ENCODE measurements around the gene ITIH3. TPM values are rescaled to one million over a fixed set of nuclear protein-coding genes. Genes with fewer than 3 reads are reported as not detected.
A peak's percentile ranks its signal among the peaks of the same experiment; 100 is the strongest.

Gene ITIH3
- total RNA-seq, 6 donors from 2014 or later, result 2.1 to 13.5 (median 7.0) TPM

GRCh38 chr3:52763466-52763865, 31.1 kb upstream of the ITIH3 start:
- no peak for ATAC-seq (ENCODE audit: low FRiP score in 2 of 2)
- Histone ChIP-seq H3K36me3 (peaks cover 5 to 93% (median 55%) of the 10 kb centered on the region in 4 donors), H3K9me3 (no peaks in the 10 kb centered on the region), H3K4me3 (no peak overlapping the region), H3K27me3 (no peaks in the 10 kb centered on the region), H3K4me1 (no peaks in the 10 kb centered on the region), H3K27ac (peak overlapping the region in 1 of 4 donors; percentile 35)
- 72 to 84% methylated on average over 2 of the region's 2 CpGs for WGBS, 2 donors
- DNase-seq, result no peak
- TF ChIP-seq, protein P1, sequence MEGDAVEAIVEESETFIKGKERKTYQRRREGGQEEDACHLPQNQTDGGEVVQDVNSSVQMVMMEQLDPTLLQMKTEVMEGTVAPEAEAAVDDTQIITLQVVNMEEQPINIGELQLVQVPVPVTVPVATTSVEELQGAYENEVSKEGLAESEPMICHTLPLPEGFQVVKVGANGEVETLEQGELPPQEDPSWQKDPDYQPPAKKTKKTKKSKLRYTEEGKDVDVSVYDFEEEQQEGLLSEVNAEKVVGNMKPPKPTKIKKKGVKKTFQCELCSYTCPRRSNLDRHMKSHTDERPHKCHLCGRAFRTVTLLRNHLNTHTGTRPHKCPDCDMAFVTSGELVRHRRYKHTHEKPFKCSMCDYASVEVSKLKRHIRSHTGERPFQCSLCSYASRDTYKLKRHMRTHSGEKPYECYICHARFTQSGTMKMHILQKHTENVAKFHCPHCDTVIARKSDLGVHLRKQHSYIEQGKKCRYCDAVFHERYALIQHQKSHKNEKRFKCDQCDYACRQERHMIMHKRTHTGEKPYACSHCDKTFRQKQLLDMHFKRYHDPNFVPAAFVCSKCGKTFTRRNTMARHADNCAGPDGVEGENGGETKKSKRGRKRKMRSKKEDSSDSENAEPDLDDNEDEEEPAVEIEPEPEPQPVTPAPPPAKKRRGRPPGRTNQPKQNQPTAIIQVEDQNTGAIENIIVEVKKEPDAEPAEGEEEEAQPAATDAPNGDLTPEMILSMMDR (IDR thresholded peaks at IDR 0.05), result no peak
- TF ChIP-seq POLR2AphosphoS5 (IDR thresholded peaks at IDR 0.05) (no peak), POLR2A (IDR thresholded peaks at IDR 0.05) (no peak), EP300 (IDR thresholded peaks at IDR 0.05) (no peak)

- Histone ChIP-seq H3K27me3 (no peaks in the 10 kb centered on the region), H3K27ac (peak overlapping the region in 3 of 4 donors; percentile 74 to 85 (median 82)), H3K4me1 (peaks cover 12 to 23% (median 17%) of the 10 kb centered on the region in 4 donors), H3K36me3 (peaks cover 0 to 31% (median 11%) of the 10 kb centered on the region in 4 donors), H3K9me3 (no peaks in the 10 kb centered on the region), H3K4me3 (peak overlapping the region; percentile 77 to 94 (median 88))
- ATAC-seq (ENCODE audit: low FRiP score in 2 of 2), result no peak
- no peak for TF ChIP-seq POLR2A (IDR thresholded peaks at IDR 0.05)
- TF ChIP-seq, protein P1 (IDR thresholded peaks at IDR 0.05), result no peak
- no peak for TF ChIP-seq POLR2AphosphoS5 (IDR thresholded peaks at IDR 0.05)
- TF ChIP-seq EP300 (IDR thresholded peaks at IDR 0.05), result no peak
- 20 to 26% methylated on average over 13 of the region's 13 CpGs for WGBS, 2 donors
- no peak for DNase-seq
These were observed 24.7 kb upstream of the ITIH3 start for GRCh38 chr3:52769786-52770455.

DNA sequence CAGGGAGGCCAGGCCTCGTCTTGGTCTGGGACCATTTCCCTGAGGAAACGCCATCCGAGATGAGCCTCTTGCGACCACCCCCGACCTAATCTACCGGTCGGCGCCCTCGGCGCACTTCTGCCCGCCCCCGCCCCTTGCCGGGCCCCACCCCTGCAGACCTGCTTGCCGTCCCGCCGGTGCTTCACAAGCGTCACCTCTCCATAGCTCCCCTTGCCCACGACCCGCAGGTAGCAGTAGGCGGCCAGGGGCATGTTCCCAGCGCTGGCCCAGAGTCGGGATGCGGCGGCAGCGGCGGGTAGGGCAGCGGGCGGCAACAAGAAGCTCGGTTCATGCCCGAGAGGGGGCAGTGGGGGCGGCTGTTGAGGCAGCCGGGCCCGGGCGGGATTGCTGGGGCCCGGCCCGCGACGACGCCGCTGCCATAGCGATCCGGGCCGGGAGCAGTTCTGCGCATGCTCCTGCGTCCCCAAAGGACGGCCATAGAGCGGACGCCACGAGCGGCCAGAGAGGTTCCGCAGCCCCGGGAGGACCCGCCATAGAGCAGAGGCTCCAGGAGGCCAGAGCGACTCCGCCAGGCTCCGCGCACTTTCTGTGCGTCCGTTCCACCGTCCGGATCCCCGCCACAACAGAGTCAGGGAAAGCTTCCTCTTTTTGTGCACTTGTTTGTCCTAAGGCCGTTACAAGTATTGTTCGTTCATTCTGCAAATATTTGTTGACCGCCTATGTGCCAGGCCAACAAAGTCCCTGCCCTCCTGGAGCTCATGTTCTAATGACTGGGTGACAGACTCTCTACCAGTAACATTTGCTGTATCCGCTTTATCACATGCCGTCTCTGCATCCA, 23.9 kb upstream of the ITIH3 start, which contains the start of gene NEK4:
Gene NEK4 (minus strand): TSS at position 445 of the 838 bp plus-strand sequence. CDS start 194 bp downstream, at position 251.
- H3K27ac ChIP-seq, result peak within 1 kb of the TSS; percentile 74 to 85 (median 84)
- ATAC-seq (ENCODE audit: low FRiP score in 2 of 2), result peak; percentile 99
- H3K4me1 ChIP-seq, result peaks cover 12 to 23% (median 17%) of the 10 kb centered on the region in 4 donors
- peak within 1 kb of the TSS; percentile 77 to 94 (median 88) for H3K4me3 ChIP-seq
- TF ChIP-seq POLR2A (IDR thresholded peaks at IDR 0.05), result peak in 3 of 4 donors; percentile 56 to 81 (median 63)
- no peak for TF ChIP-seq EP300 (IDR thresholded peaks at IDR 0.05)
- peak; percentile 48 to 65 for TF ChIP-seq POLR2AphosphoS5 (IDR thresholded peaks at IDR 0.05)
- TF ChIP-seq, protein P1 (IDR thresholded peaks at IDR 0.05), result peak in 2 of 6 experiments; percentile 16 to 24
- peak; percentile 95 for DNase-seq
- H3K27me3 ChIP-seq, result no peaks in the 10 kb centered on the region
- peaks cover 0 to 23% (median 4%) of the 10 kb centered on the region in 4 donors for H3K36me3 ChIP-seq
- no peaks in the 10 kb centered on the region for H3K9me3 ChIP-seq
- WGBS, 2 donors, result 1 to 2% methylated on average over 18 to 56 of the region's 67 CpGs

- peaks cover 0 to 18% (median 2%) of the 10 kb centered on the region in 4 donors for H3K36me3 ChIP-seq
- peak overlapping the region; percentile 77 to 94 (median 88) for H3K4me3 ChIP-seq
- WGBS, 2 donors, result 62 to 71% methylated on average over 5 of the region's 5 CpGs
- ATAC-seq (ENCODE audit: low FRiP score in 2 of 2) (peak in 1 of 2 donors; percentile 7), DNase-seq (no peak)
- peak overlapping the region; percentile 74 to 85 (median 84) for H3K27ac ChIP-seq
- no peaks in the 10 kb centered on the region for H3K9me3 ChIP-seq
- no peaks in the 10 kb centered on the region for H3K27me3 ChIP-seq
- TF ChIP-seq, protein P1 (IDR thresholded peaks at IDR 0.05), result no peak
- no peak for TF ChIP-seq POLR2AphosphoS5 (IDR thresholded peaks at IDR 0.05)
- no peak for TF ChIP-seq POLR2A (IDR thresholded peaks at IDR 0.05)
- no peak for TF ChIP-seq EP300 (IDR thresholded peaks at IDR 0.05)
- H3K4me1 ChIP-seq, result peaks cover 12 to 23% (median 17%) of the 10 kb centered on the region in 4 donors
These were observed 23.3 kb upstream of the ITIH3 start for GRCh38 chr3:52771334-52771681.
